GM12865 (cell line): ENCODE results near the gene COL5A2.

Source experiments
- DNase-seq: peaks from one replicate; pipeline ENCODE4 v3.0.0; 2010; ENCODE audit warnings: low read depth
- H3K4me3 ChIP-seq: 2 replicates; pipeline ENCODE4 v1.5.1; 2011; ENCODE audit warnings: mild to moderate bottlenecking, low read depth, low read length, control low read depth
- TF ChIP-seq, protein P1 (sequence below): IDR thresholded peaks from 2 replicates; pipeline ENCODE4 v1.5.1; 2011; ENCODE audit warnings: low read length, control low read depth, low read depth, inconsistent platforms; ENCODE audit not compliant: insufficient read depth; ENCODE audit errors: missing control alignments

Gene COL5A2

DNA sequence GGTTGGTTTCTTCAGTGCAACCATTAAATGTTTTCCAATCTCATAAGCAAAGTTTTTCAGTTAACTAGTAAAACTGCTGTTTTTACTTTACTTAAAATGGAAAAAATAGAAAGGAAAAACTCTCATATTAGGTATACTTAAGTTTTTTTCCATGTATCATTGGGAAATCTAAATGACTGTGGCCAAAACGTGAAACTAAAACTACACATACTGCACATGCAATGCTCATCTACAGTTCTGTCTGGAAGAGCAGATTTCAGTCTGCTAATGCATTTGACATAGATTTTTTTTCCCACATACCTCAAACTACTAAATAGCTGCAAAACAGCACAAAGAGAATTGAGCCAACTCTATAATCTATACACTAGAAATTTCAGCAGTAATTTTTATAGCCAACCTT lies 62.6 kb downstream of the COL5A2 start:
- no peak for DNase-seq
- TF ChIP-seq, protein P1, sequence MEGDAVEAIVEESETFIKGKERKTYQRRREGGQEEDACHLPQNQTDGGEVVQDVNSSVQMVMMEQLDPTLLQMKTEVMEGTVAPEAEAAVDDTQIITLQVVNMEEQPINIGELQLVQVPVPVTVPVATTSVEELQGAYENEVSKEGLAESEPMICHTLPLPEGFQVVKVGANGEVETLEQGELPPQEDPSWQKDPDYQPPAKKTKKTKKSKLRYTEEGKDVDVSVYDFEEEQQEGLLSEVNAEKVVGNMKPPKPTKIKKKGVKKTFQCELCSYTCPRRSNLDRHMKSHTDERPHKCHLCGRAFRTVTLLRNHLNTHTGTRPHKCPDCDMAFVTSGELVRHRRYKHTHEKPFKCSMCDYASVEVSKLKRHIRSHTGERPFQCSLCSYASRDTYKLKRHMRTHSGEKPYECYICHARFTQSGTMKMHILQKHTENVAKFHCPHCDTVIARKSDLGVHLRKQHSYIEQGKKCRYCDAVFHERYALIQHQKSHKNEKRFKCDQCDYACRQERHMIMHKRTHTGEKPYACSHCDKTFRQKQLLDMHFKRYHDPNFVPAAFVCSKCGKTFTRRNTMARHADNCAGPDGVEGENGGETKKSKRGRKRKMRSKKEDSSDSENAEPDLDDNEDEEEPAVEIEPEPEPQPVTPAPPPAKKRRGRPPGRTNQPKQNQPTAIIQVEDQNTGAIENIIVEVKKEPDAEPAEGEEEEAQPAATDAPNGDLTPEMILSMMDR, result no peak
- no peak overlapping the region for H3K4me3 ChIP-seq

DNA sequence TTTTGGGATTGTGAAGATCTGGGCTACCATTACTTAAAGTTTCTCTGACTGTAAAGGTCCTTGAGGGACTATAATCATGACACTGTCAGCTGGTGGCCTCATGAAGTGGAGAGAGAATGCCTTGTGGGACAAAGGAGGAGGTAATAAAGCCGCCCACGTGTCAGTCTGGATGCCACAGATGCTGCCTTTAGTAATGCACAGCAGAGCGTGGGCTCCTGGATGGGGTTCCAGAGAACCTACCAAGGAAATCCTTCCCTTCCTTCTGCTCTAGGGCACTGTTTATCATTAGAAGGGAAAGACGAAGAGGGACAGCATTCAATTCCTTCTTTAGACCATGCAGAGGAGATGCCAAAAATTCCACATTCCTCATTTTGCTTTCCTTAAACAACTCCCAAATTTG lies 63.5 kb downstream of the COL5A2 start:
- TF ChIP-seq, protein P1, result no peak
- DNase-seq, result no peak
- no peak overlapping the region for H3K4me3 ChIP-seq

DNA sequence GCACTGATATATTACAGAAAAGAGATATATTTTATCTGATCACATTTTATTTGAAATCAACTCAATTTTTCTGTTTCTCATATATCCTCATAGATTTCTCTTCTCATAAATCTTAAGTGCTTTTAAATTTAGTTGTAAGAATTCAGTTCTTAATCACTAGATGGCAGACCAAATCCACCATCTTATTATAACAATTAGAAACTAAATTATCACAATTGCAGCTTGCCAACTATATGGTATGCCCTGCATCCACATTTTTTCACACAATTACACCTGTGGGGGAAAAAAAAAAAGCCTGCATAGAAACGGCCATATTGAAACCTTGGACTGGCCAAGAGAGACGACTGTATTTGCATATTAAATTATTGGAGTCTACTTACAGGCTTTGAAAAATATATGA lies 64.4 kb downstream of the COL5A2 start:
- no peak for DNase-seq
- TF ChIP-seq, protein P1, result no peak
- H3K4me3 ChIP-seq, result no peak overlapping the region

DNA sequence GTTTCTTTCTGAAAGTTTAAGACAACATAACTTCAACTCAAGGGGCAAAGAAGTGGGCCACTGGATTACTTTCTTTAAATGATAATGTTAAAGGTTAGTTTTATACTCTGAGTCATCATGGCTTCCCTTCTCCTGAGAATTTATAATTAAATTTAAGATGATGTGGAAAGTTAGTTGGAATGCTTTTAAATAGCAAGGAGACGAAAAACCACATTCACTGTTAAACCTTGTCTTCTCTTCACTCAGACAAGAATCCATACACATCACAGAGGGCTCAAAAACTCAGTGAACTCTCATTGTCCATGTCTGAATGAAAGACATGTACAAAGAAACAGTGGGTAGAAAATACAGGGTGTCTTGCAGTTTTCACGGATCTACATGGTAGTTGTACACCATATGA lies 65.6 kb downstream of the COL5A2 start:
- H3K4me3 ChIP-seq, result no peak overlapping the region
- TF ChIP-seq, protein P1, result no peak
- no peak for DNase-seq

DNA sequence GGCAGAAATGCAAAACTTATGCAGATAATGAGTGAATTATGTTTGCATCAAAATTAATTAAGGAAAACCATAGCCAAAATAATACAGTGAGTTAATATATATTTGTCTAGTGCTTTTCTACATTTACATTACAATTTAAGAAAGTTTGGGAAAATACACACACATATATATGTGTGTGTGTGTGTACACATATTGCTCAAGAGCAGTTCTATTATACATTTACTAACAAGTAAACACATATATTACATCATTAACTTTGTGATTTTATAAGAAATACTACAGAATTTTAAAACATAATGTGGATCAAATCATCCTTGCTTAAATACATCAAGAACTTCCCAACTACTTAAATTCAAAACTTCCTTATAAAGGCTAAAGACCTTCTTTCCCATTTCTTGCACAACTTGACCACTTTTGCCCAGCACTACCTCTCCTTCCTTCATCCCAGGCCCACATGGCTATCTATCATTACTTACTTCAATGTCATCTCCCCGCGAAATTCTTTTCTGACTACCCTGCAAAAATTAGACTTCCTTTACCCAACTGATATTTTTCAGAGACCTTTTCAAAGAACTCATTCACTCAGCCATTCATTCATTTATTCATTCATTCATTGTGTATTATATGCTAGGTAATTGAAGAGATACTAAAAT lies 68.4 kb downstream of the COL5A2 start:
- no peak for DNase-seq
- TF ChIP-seq, protein P1, result no peak
- no peak overlapping the region for H3K4me3 ChIP-seq

DNA sequence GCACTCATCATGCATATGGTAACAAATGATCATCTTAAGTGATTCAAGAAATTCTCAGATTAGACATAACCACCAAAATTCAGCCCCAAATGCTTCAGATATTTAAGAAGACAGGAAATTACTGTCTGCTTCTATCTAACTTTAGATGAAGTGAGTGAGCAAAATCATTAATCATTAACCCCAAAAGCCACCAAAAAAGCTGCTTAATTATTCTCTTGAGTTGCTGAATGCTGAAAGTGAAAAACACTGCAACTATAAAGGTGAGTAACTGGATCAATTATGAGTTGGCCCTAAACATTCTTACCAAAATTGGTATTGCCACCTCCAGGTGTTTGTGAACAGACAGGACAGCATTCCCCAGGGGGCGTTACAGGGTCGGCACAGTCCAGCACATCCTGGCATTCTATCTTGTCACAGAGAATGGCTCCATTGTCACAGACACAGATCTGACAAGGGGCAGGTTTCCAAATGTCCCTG lies 69.6 kb downstream of the COL5A2 start:
- TF ChIP-seq, protein P1, result no peak
- DNase-seq, result peak; percentile 1
- H3K4me3 ChIP-seq, result no peak overlapping the region

DNA sequence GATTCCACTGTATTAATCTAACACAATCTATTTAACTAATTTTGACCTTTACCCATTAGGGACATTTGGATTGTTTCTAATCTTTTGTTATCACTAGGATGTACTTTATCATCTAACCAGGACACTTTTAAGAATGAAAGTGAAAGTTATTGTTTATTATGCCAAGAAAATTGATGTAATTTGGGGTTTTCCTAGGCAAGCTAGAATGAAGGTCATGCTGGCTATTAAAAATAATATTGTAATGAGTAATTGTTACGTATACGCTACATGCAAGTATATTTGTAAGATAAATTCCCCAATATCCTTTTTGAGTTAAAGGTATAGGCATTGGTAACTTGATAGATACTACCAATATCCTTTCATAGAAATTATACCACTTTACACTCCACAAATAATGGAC lies 74.6 kb downstream of the COL5A2 start:
- H3K4me3 ChIP-seq, result no peak overlapping the region
- no peak for DNase-seq
- TF ChIP-seq, protein P1, result no peak
